Stimulated activated naive CD8-positive, alpha-beta T cell treated with anti-CD3 and anti-CD28 coated beads, Interleukin-15, amount 100 ng/mL, for 72 hours (primary cell): ENCODE measurements around the gene TRIP13.
"Not testable (repeated sequence)": the region's sequence is repeated elsewhere in the genome, so short reads cannot be mapped to it uniquely, and the experiment has no call there.

Source experiments
- ATAC-seq: fragments of 150-1000 bp; cut with Tn5 transposase; 2 replicates; pipeline ENCODE4 v1.10.0; 2021; ENCODE audit warnings: mild to moderate bottlenecking, moderate library complexity
- DNase-seq, 2 donors: peaks; one replicate each; pipeline ENCODE4 v3.0.0; 2021 to 2022
- H3K27ac Mint-ChIP-seq, 2 donors: one replicate each; pipeline ENCODE4 v1.8.0; 2022; ENCODE audit warnings: mild to moderate bottlenecking in 2 of 2, mixed read lengths in 2 of 2, moderate library complexity in 2 of 2
- H3K27me3 Mint-ChIP-seq: one replicate; pipeline ENCODE4 v1.8.0; 2022; ENCODE audit warnings: mixed read lengths
- H3K4me1 Mint-ChIP-seq: one replicate; pipeline ENCODE4 v1.8.0; 2022; ENCODE audit warnings: mild to moderate bottlenecking, mixed read lengths
- H3K4me3 Mint-ChIP-seq, 2 donors: one replicate each; pipeline ENCODE4 v1.8.0; 2022; ENCODE audit warnings: mild to moderate bottlenecking in 2 of 2, mixed read lengths in 2 of 2, moderate library complexity in 1 of 2
- H3K9me3 Mint-ChIP-seq, 2 donors: one replicate each; pipeline ENCODE4 v1.8.0; 2022; ENCODE audit warnings: mixed read lengths in 2 of 2

The TRIP13 gene

DNA sequence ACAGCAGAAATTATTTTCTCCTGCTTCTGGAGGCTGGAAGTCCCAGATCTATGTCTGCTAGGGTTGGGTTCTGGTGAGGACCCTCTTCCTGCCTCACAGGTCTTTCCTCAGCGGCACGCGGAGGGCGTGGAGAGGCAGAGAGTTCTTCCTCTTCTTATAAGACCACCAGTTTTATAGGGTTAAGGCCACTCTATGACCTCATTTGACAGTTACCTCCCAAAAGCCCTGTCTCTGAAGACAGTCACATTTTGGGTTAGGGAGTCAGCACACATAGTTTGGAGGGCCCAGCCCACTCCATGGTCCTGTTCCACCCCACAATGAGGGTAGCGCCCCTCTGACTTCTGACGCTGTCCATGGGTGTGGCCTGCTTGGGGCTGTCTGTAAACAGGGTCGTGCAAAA, 46.7 kb downstream of the TRIP13 start:
- DNase-seq (no peak), ATAC-seq (no peak)
- Mint-ChIP-seq H3K27ac (no peak overlapping the region), H3K9me3 (peaks cover 0 to 4% of the 10 kb centered on the region in 2 donors), H3K4me1 (peaks cover 21% of the 10 kb centered on the region), H3K27me3 (peaks cover 39% of the 10 kb centered on the region), H3K4me3 (no peak overlapping the region)

DNA sequence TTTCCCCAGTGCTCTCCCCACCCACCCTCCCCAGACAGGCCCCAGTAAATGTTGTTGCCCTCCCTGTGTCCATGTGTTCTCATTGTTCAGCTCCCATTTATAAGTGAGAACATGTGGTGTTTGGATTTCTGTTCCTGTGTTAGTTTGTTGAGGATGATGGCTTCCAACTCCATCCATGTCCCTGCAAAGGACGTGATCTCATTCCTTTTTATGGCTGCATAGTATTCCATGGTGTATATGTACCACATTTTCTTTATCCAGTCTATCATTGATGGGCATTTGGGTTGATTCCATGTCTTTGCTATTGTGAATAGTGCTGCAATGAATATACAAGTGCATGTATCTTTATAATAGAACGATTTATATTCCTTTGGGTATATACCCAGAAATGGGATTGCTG, 48.1 kb downstream of the TRIP13 start:
- ATAC-seq, H3K27ac Mint-ChIP-seq: not testable (repeated sequence)
- H3K27me3 Mint-ChIP-seq, result peaks cover 52% of the 10 kb centered on the region

DNA sequence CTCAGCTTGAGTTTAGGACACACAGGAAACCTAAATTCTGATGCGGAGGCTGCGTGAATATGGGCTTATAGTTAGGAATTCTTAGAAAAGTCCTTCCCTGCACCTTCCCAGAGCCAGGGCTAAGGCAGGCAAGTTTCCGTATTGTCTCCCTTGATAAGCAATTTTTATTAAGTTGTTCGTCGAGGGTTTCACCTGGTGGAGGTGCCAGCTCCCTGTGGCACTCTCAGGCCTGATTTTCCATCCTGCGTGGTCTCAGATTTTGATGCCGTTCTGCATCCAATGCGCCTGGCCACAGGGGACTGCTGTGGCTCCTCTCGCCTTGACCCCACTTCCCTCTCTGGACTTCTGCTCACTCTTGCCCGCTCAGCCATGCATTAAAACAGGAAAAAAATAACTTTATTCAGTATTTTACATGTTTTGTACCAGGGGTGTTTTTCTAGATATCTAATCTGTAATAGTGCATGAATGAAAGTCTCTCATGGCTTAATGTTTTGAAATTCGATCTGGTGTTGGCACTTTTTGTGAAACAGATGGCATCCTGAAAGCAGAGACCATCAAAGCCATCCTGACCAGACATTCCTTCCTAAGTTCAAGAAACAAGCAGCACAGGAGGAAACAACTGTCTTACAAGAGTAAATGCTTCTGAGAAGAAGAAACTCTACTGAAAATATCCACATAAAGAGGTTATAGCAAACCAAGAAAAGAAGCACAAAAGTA, 50.7 kb downstream of the TRIP13 start:
- Mint-ChIP-seq H3K4me1 (peaks cover 16% of the 10 kb centered on the region), H3K9me3 (no peaks in the 10 kb centered on the region), H3K27me3 (peaks cover 74% of the 10 kb centered on the region), H3K4me3 (no peak overlapping the region), H3K27ac (peak overlapping the region in 1 of 2 donors; percentile 16)
- ATAC-seq (no peak), DNase-seq (no peak)

More for the DNA sequence above, 48.1 kb downstream of the TRIP13 start:
- H3K4me3 Mint-ChIP-seq, H3K9me3 Mint-ChIP-seq, DNase-seq: not testable (repeated sequence)
- peaks cover 17% of the 10 kb centered on the region for H3K4me1 Mint-ChIP-seq

DNA sequence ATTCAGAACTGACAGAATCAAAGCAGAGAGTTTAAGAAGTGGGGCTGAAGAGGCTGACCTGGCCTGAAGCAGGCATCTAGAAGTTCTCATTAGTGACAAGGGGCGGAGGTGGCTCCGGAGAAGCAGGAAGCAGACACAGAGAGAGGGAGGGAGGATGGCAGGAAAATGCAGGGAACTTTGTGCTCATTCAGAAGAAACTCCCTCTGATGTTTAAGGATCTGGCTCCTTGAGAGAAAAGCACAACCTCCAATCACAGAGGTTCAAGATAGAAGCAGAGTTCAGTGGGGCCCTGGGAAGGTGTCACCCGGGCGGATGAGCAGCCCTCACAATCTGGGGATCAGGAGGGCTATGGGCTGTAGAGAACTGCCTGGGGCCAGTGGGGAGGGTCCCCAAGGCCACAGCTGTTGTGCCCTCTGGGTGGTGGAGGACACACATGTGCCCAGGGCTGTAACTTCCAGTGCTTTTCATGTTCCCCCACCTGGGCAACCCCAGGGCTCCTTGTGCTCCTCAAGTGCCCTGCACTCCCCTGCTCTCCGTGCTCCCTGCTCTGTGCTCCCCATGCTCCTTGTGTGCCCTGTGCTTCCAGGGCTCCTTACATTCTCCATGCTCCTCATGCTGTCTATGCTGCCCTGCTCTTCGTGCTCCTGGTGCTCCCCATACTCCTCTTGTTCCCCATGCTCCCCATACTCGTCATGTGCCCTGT, 51.4 kb downstream of the TRIP13 start:
- Mint-ChIP-seq H3K9me3 (no peaks in the 10 kb centered on the region), H3K4me1 (peaks cover 23% of the 10 kb centered on the region), H3K27me3 (peaks cover 81% of the 10 kb centered on the region), H3K27ac (peak overlapping the region in 1 of 2 donors; percentile 16), H3K4me3 (no peak overlapping the region)
- DNase-seq (no peak), ATAC-seq (peak; percentile 16)

DNA sequence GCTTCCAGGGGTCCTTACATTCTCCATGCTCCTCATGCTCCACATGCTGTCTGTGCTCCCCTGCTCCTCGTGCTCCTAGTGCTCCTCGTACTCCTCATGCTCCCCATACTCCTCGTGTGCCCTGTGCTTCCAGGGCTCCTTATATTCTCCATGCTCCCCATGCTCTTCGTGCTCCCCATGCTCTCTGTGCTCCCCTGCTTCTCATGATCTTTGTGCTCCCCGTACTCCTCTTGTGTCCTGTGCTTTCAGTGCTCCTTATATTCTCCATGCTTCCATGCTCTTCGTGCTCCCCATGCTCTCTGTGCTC, 51.9 kb downstream of the TRIP13 start:
- H3K4me1 Mint-ChIP-seq, result peaks cover 23% of the 10 kb centered on the region
- peaks cover 84% of the 10 kb centered on the region for H3K27me3 Mint-ChIP-seq
- H3K27ac Mint-ChIP-seq, result no peak overlapping the region
- no peaks in the 10 kb centered on the region for H3K9me3 Mint-ChIP-seq
- DNase-seq, result no peak
- H3K4me3 Mint-ChIP-seq, result no peak overlapping the region
- no peak for ATAC-seq

DNA sequence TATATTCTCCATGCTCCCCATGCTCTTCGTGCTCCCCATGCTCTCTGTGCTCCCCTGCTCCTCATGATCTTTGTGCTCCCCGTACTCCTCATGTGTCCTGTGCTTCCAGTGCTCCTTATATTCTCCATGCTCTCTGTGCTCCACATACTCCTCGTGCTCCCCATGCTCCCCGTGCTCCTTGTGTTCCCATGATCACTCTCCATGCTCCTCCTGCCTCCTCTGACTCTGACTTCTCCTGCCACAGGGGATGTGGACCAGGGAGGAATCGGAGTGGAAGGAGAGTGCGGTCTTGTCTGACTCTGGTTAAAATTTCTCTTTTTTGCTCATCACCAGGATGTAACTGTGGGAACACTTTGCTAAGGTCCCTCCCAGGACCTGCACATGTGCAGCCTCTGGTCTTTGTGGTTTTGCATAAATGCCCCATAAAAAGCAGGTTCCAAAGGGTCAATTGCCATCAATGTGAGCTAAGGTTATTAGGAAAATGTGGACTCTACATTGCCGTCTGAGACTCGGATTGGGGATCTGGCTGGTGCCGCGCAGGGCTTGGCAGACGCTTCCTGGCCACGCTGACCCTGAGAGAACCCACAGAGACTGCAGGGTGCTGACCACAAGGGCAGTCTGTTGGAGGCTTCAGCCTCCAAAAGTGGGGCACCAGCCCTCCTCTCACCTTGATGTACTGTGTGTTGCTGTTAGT, 52.5 kb downstream of the TRIP13 start:
- Mint-ChIP-seq H3K4me3 (no peak overlapping the region), H3K27ac (no peak overlapping the region), H3K27me3 (peaks cover 90% of the 10 kb centered on the region), H3K4me1 (peaks cover 23% of the 10 kb centered on the region), H3K9me3 (no peaks in the 10 kb centered on the region)
- ATAC-seq (no peak), DNase-seq (no peak)

DNA sequence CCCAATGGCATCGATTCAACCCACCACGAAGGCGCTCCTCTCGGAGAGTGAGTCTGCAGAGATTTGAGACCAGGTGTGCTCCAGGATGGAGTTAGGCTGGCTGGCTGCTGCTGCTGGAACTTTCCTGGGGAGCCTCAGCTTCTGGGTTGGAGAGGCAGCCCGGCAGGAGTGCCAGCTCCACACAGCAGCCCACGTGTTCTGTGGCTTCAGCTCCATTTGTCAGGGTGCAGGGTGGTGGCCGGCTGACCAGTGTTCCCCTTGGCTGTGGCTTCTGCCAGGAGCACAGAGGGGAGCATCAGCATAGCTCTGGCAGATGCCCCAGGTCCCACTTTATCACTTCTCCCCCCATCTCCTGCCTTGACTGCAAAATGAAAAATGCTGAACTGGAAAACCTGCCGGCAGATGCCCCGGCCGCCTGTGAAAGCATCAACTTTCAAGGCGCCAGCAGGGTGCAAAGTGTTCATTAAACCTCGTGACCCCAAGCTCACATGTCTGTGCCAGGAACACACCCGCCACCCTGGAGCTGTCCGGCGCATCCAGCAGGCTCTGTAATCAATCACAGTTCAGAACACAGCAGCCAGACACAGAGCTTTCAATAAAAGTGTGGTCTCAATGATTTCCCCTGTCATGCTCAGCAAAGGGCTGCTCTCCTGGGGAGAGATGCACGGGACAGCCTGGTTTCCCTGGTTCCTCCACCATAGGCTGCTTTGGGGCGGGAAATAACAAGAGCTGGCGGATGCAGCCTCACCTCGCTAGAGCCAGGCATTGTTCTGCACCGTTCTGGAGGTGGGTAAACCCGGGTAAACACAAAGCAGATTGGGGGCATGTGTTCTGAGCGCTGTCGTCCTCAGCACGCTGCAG, 53.2 kb downstream of the TRIP13 start:
- DNase-seq (no peak), ATAC-seq (peak; percentile 10)
- Mint-ChIP-seq H3K9me3 (no peaks in the 10 kb centered on the region), H3K27me3 (peaks cover 93% of the 10 kb centered on the region), H3K4me3 (no peak overlapping the region), H3K27ac (peak overlapping the region in 1 of 2 donors; percentile 15), H3K4me1 (peaks cover 23% of the 10 kb centered on the region)

DNA sequence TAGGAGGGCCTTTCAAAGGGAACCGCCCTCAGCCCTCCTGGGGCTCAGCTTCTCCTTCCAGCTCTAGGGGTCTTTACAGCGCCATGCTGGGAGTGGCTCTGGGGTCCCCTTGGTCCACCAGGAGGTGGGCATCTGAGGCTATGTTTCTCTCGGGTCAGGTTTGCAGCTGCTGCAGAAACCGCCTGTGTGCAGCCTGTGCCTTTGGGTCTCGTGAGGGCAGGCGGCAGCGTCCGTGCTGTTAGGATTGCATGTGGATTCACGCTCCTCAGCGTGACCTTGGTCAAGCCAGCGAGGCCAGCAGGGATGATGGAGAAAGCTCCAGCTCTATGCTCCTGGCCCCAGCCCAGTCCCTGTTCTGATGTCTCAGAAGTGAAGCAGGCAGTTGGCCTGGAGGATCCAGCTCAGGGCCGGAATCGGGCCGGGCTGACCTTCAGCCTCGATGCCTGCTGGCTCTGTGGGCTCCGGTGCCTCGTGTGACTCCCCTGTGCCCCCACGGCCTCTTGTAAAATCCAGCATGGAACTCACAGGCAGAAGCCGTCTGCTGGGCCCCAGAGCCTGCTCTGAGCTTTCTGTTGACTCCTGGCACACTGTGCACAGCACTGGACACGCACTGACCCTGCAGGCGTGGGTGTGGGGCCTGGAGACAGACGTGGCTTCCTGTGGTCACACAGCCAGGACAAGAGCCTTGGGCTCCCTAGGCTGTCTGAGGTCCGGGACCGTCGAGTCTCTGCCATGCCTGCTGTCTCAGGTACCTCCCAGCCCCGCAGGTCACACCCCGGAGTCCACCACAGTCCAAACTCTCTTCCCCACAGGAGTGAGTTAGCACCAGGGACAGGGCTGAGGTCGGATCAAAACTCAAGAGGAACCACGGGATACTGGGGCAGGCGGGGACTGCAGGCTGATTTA, 54.3 kb downstream of the TRIP13 start:
- H3K4me1 Mint-ChIP-seq, result peaks cover 19% of the 10 kb centered on the region
- DNase-seq (no peak), ATAC-seq (no peak)
- peaks cover 93% of the 10 kb centered on the region for H3K27me3 Mint-ChIP-seq
- no peaks in the 10 kb centered on the region for H3K9me3 Mint-ChIP-seq
- no peak overlapping the region for H3K4me3 Mint-ChIP-seq
- no peak overlapping the region for H3K27ac Mint-ChIP-seq

DNA sequence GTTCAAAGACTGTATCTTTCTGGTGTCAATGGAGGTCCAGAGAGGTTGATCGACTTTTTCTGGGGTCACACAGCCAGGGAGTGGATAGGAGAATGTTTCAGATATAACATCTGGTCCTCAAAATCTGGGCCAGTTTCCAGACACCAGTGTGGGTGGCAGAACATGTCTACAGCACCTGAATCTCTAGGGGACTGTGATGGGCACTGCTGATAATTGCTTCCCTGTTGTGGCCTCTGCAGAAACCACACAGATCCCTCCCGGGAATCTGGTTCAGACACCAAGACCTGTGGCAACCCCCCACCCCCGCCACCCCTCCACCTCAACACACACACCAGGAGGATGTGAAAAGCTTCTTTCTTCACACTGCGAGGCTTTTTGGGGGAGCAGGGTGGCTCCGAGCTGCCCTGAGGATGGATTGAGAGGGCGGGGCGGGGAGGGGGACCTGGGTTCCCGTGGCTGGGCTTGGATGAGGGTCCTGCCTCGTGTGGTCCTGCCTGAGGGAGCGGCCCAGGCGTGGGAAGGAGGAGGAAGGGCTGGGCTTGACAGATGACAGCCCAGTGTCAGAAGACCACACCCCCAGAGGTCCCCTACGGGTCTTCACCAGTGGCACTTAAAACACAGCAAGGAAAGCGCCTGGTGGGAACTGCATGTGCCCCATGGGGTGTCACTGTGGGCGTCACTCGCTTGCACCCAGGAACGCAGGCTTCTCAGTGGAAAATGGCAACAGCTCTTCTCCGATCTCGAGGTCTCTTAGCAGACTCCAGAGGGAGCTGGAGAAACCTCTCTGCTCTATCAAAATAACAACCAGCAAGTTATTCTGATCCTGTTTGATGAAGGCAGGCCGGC, 55.2 kb downstream of the TRIP13 start:
- Mint-ChIP-seq H3K9me3 (no peaks in the 10 kb centered on the region), H3K4me1 (peaks cover 19% of the 10 kb centered on the region), H3K27me3 (peaks cover 93% of the 10 kb centered on the region), H3K4me3 (peak overlapping the region in 1 of 2 donors; percentile 38), H3K27ac (peak overlapping the region; percentile 88 to 97)
- DNase-seq (no peak), ATAC-seq (peak; percentile 19)

DNA sequence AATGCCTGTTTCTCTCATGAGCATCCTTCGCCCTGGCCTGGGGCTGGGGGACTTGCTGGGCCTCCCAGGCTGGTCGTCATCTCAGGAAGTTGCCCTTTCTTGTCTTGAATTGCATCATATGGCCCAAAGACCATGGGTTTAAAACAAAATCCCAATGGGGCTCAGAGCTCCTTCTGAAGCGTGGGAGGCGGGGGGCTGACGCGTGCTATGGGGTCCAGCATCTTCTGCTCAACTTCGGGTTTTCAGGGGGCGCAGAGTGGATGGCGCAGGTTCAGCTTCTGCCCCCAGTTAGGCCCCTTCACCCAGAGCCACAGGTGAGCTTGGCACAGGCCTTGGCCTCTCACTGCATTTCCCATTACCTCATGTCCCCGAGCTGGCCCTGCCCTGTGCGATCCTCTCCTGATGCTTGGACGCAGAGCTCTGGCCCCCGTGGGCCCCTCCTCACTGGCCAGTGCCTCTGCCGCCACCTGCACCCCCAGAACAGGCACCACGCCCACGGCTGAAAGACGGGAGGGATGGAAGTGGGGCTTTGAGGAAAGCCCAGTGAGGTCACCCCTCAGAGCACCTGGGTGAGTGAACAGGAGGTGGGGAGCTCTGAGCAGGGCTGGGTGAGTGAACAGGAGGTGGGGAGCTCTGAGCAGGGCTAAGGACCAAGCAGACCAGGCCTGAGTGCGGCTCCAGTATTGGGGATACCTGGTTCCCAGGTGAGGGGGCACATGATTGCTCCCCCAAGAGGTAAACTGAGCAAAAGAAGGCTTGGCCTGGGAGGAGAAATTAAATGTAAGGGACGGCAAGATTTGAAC, 56.0 kb downstream of the TRIP13 start:
- H3K27ac Mint-ChIP-seq, result peak overlapping the region; percentile 88 to 97
- H3K27me3 Mint-ChIP-seq, result peaks cover 93% of the 10 kb centered on the region
- peaks cover 17% of the 10 kb centered on the region for H3K4me1 Mint-ChIP-seq
- ATAC-seq, result peak; percentile 64
- no peak for DNase-seq
- H3K4me3 Mint-ChIP-seq, result peak overlapping the region; percentile 38 to 46
- H3K9me3 Mint-ChIP-seq, result no peaks in the 10 kb centered on the region

DNA sequence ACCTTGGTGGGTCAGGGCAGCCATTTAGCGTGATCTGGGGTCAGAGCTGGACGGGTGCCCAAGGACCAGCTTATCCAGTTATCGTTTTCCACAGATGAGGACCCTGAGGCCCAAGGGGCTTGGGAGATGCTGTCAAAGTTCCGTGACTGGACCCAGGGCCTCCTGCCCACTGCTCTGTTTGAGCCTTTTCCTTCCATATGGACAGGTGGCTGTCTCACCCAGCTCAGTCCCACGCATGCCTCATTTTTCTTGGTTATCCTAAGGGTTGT, 56.5 kb downstream of the TRIP13 start:
- Mint-ChIP-seq H3K27me3 (peaks cover 93% of the 10 kb centered on the region), H3K27ac (no peak overlapping the region)

DNA sequence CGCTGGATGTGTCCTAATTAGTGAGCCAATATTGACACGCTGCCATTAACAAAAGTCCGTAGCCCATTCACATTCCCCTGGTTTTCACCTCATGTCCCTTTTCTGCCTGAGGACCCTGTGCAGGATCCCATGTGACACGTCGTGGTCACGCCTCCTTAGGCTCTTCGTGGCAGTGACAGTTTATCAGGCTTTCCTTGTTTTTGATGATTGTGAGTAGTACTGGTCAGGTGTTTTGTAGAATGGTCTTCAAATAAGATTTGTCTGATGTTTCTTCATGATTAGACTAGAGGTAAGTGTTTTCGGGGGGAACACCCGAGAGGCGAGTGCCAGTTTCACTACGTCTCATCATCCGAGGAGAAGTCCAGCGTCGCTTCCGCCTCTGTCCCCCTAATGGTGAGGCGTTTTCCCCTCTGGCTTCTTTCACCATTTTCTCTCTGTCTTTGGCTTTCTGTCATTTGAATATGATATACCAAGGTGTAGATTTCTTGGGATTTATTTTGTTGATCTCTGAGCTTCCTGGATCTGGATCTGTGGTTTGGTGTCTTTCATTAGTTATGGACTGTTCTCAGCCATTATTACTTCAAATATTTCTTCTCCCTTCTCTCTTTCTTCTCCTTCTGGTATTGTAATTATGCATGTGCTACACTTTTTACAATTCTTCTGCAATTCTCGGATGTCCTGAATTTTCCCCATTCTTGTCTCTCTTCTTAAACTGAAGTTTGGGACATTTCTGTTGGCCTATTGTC, 57.3 kb downstream of the TRIP13 start:
- Mint-ChIP-seq H3K27me3 (peaks cover 92% of the 10 kb centered on the region), H3K4me3 (peak overlapping the region in 1 of 2 donors; percentile 1), H3K4me1 (peaks cover 16% of the 10 kb centered on the region), H3K9me3 (no peaks in the 10 kb centered on the region), H3K27ac (peak overlapping the region in 1 of 2 donors; percentile 23)
- no peak for DNase-seq
- no peak for ATAC-seq

More for the DNA sequence above, 56.5 kb downstream of the TRIP13 start:
- H3K9me3 Mint-ChIP-seq, result no peaks in the 10 kb centered on the region
- ATAC-seq (no peak), DNase-seq (no peak)
- peaks cover 14% of the 10 kb centered on the region for H3K4me1 Mint-ChIP-seq
- no peak overlapping the region for H3K4me3 Mint-ChIP-seq
